ENCODE results near the gene CYP46A1.

CYP46A1 gene

GRCh38 chr14:99730876-99731546, 46.9 kb downstream of the CYP46A1 start:
- DNase-seq (ENCODE audit: low read depth), result no peak

GRCh38 chr14:99731547-99732435, 47.7 kb downstream of the CYP46A1 start:
- no peak for DNase-seq (ENCODE audit: low read depth)

GRCh38 chr14:99732436-99733210, 48.5 kb downstream of the CYP46A1 start:
- no peak for DNase-seq (ENCODE audit: low read depth)

GRCh38 chr14:99733211-99733539, 49.1 kb downstream of the CYP46A1 start:
- DNase-seq (ENCODE audit: low read depth), result no peak

GRCh38 chr14:99733540-99734405, 49.7 kb downstream of the CYP46A1 start:
- DNase-seq (ENCODE audit: low read depth), result no peak

- no peak for DNase-seq (ENCODE audit: low read depth)
These were observed 50.4 kb downstream of the CYP46A1 start for GRCh38 chr14:99734406-99735051.

- DNase-seq (ENCODE audit: low read depth), result no peak
These were observed 51.4 kb downstream of the CYP46A1 start for GRCh38 chr14:99735189-99736135.

- DNase-seq (ENCODE audit: low read depth), result no peak
These were observed 52.7 kb downstream of the CYP46A1 start for GRCh38 chr14:99736603-99737371.

- no peak for DNase-seq (ENCODE audit: low read depth)
These were observed 53.4 kb downstream of the CYP46A1 start for GRCh38 chr14:99737451-99737951.

GRCh38 chr14:99737956-99738667, 54.0 kb downstream of the CYP46A1 start:
- DNase-seq (ENCODE audit: low read depth), result no peak

GRCh38 chr14:99740411-99740810, 56.3 kb downstream of the CYP46A1 start:
- no peak for DNase-seq (ENCODE audit: low read depth)

- no peak for DNase-seq (ENCODE audit: low read depth)
These were observed 57.3 kb downstream of the CYP46A1 start for GRCh38 chr14:99741227-99741976.

GRCh38 chr14:99742074-99742473, 58.0 kb downstream of the CYP46A1 start:
- DNase-seq (ENCODE audit: low read depth), result no peak

- no peak for DNase-seq (ENCODE audit: low read depth)
These were observed 58.7 kb downstream of the CYP46A1 start for GRCh38 chr14:99742509-99743487.

GRCh38 chr14:99744199-99744872, 60.2 kb downstream of the CYP46A1 start:
- DNase-seq (ENCODE audit: low read depth), result no peak

- no peak for DNase-seq (ENCODE audit: low read depth)
These were observed 60.8 kb downstream of the CYP46A1 start for GRCh38 chr14:99744873-99745224.
